Superior temporal gyrus (tissue), 1 donor: ENCODE results near the gene MSRB1.
"Not testable (repeated sequence)": the region's sequence is repeated elsewhere in the genome, so short reads cannot be mapped to it uniquely, and the experiment has no call there.

Experiments used
- DNase-seq: peaks from one replicate; pipeline ENCODE4 v3.0.0-alpha.2; 2016; ENCODE audit errors: extremely low spot score

The MSRB1 gene

GRCh38 chr16:1978476-1979120 is 35.6 kb upstream of the MSRB1 start:
- DNase-seq: no peak

GRCh38 chr16:1977875-1978268 is 34.9 kb upstream of the MSRB1 start:
- no peak for DNase-seq

GRCh38 chr16:1976951-1977874 is 34.2 kb upstream of the MSRB1 start:
- DNase-seq: no peak

- DNase-seq: no peak
Measured at GRCh38 chr16:1976216-1976520, 33.2 kb upstream of the MSRB1 start.

- no peak for DNase-seq
Measured at GRCh38 chr16:1975432-1976215, 32.6 kb upstream of the MSRB1 start.

- no peak for DNase-seq
Measured at GRCh38 chr16:1974157-1975070, 31.4 kb upstream of the MSRB1 start.

GRCh38 chr16:1973461-1974156 is 30.6 kb upstream of the MSRB1 start:
- DNase-seq: no peak

- DNase-seq: no peak
Measured at GRCh38 chr16:1972490-1972877, 29.5 kb upstream of the MSRB1 start.

- peak; percentile 94 for DNase-seq
Measured at GRCh38 chr16:1971796-1972489, 28.9 kb upstream of the MSRB1 start, which contains the start of gene TBL3. Gene TBL3 (plus strand): TSS chr16:1972053. CDS start chr16:1972165, 112 bp downstream.

- no peak for DNase-seq
Measured at GRCh38 chr16:1968146-1968953, 25.4 kb upstream of the MSRB1 start.

- DNase-seq: no peak
Measured at GRCh38 chr16:1966460-1966859, 23.5 kb upstream of the MSRB1 start, which contains the start of gene RNF151. Gene RNF151 (plus strand): TSS chr16:1966856. CDS start chr16:1966882, 26 bp downstream.

- DNase-seq: no peak
Measured at GRCh38 chr16:1965396-1966001, 22.5 kb upstream of the MSRB1 start.

- DNase-seq: peak; percentile 99
Measured at GRCh38 chr16:1964506-1965395, 21.8 kb upstream of the MSRB1 start, which contains the start of gene RPS2. Gene RPS2 (minus strand): TSS chr16:1964826. CDS start chr16:1964625, 201 bp downstream.

GRCh38 chr16:1963806-1964505 is 21.0 kb upstream of the MSRB1 start:
- DNase-seq: peak; percentile 40

GRCh38 chr16:1962161-1963153 is 19.5 kb upstream of the MSRB1 start:
- not testable (repeated sequence) for DNase-seq

- DNase-seq: no peak
Measured at GRCh38 chr16:1961651-1962067, 18.7 kb upstream of the MSRB1 start.
